Kidney epithelial cell (primary cell): ENCODE measurements around the gene RPTOR. TPM values are rescaled to one million over a fixed set of nuclear protein-coding genes. Genes with fewer than 3 reads are reported as not detected.
"Not testable (repeated sequence)": the region's sequence is repeated elsewhere in the genome, so short reads cannot be mapped to it uniquely, and the experiment has no call there.

ENCODE experiments used
- DNase-seq: peaks from one replicate; pipeline ENCODE4 v3.0.0-alpha.2; 2010; ENCODE audit warnings: low read depth
- H3K27me3 ChIP-seq: 2 replicates; pipeline ENCODE4 v1.6.0; 2011; ENCODE audit warnings: low read length; ENCODE audit not compliant: control insufficient read depth, insufficient read depth
- H3K36me3 ChIP-seq: 2 replicates; pipeline ENCODE4 v1.5.1; 2011; ENCODE audit warnings: low read length; ENCODE audit not compliant: control insufficient read depth, insufficient read depth
- H3K4me3 ChIP-seq: 2 replicates; pipeline ENCODE4 v1.5.1; 2011; ENCODE audit warnings: low read depth, mild to moderate bottlenecking, control low read depth, low read length
- CTCF ChIP-seq: IDR thresholded peaks from 2 replicates; pipeline ENCODE4 v1.5.1; 2011; ENCODE audit warnings: mild to moderate bottlenecking, moderate library complexity, low read length, control low read depth, inconsistent platforms; ENCODE audit not compliant: insufficient read depth, poor library complexity, severe bottlenecking
- total RNA-seq: library from RNA; depleted of rRNA; stranded (reverse); fragments of >200 nt; gene quantifications from 2 replicates; pipeline ENCODE4 v1.2.3, GENCODE V29; 2015

The RPTOR gene
- total RNA-seq, 1 donor from 2014 or later: 22.7 TPM

- no peaks in the 10 kb centered on the region for H3K27me3 ChIP-seq
- no peak for TF ChIP-seq CTCF
- H3K4me3 ChIP-seq: no peak overlapping the region
- no peak for DNase-seq
- no peaks in the 10 kb centered on the region for H3K36me3 ChIP-seq
Observed at GRCh38 chr17:80621335-80621996, 76.8 kb downstream of the RPTOR start.

GRCh38 chr17:80621997-80622357, 77.3 kb downstream of the RPTOR start:
- no peaks in the 10 kb centered on the region for H3K36me3 ChIP-seq
- no peak for DNase-seq
- no peak overlapping the region for H3K4me3 ChIP-seq
- no peaks in the 10 kb centered on the region for H3K27me3 ChIP-seq
- TF ChIP-seq CTCF: no peak

- DNase-seq: no peak
- no peaks in the 10 kb centered on the region for H3K36me3 ChIP-seq
- H3K27me3 ChIP-seq: no peaks in the 10 kb centered on the region
- H3K4me3 ChIP-seq: no peak overlapping the region
- no peak for TF ChIP-seq CTCF
Observed at GRCh38 chr17:80624864-80625263, 80.2 kb downstream of the RPTOR start.

- DNase-seq: no peak
- no peak overlapping the region for H3K4me3 ChIP-seq
- H3K36me3 ChIP-seq: no peaks in the 10 kb centered on the region
- H3K27me3 ChIP-seq: no peaks in the 10 kb centered on the region
- no peak for TF ChIP-seq CTCF
Observed at GRCh38 chr17:80625627-80626026, 81.0 kb downstream of the RPTOR start.

GRCh38 chr17:80628881-80629280, 84.2 kb downstream of the RPTOR start:
- H3K4me3 ChIP-seq, H3K27me3 ChIP-seq, DNase-seq, H3K36me3 ChIP-seq: not testable (repeated sequence)

GRCh38 chr17:80629298-80630028, 84.8 kb downstream of the RPTOR start:
- Histone ChIP-seq H3K27me3 (no peaks in the 10 kb centered on the region), H3K4me3 (no peak overlapping the region), H3K36me3 (no peaks in the 10 kb centered on the region)
- DNase-seq: no peak
- TF ChIP-seq CTCF: no peak
